HEK293 (cell line): ENCODE data around the gene MEGF8.
A peak's percentile ranks its signal among the peaks of the same experiment; 100 is the strongest.

Experiments
- EGR2 ChIP-seq: fragments of 450-650 bp; formaldehyde crosslinking; IDR thresholded peaks from 2 replicates; pipeline ENCODE4 v1.5.1; 2016; ENCODE audit warnings: low read depth, missing biosample characterization, missing genetic modification characterization
- HOXD13 ChIP-seq: sonication (generic); formaldehyde crosslinking; IDR thresholded peaks from 2 replicates; pipeline ENCODE4 v1.8.0; 2022; ENCODE audit warnings: missing genetic modification reagents, borderline replicate concordance
- KLF8 ChIP-seq: fragments of 450-650 bp; formaldehyde crosslinking; IDR thresholded peaks from 2 replicates; pipeline ENCODE4 v1.5.1; 2016; ENCODE audit warnings: missing biosample characterization, missing genetic modification characterization
- ZBTB48 ChIP-seq: fragments of 450-650 bp; formaldehyde crosslinking; IDR thresholded peaks from 2 replicates; pipeline ENCODE4 v1.5.1; 2016; ENCODE audit warnings: missing biosample characterization, missing genetic modification characterization
- ZFP37 ChIP-seq: fragments of 450-650 bp; formaldehyde crosslinking; IDR thresholded peaks from 2 replicates; pipeline ENCODE4 v1.5.1; 2016; ENCODE audit warnings: missing biosample characterization, missing genetic modification characterization
- ZNF10 ChIP-seq: fragments of 450-650 bp; formaldehyde crosslinking; IDR thresholded peaks from 2 replicates; pipeline ENCODE4 v1.5.1; 2017; ENCODE audit warnings: missing biosample characterization, missing genetic modification characterization
- ZNF146 ChIP-seq: fragments of 450-650 bp; formaldehyde crosslinking; IDR thresholded peaks from 2 replicates; pipeline ENCODE4 v1.5.1; 2016; ENCODE audit warnings: missing biosample characterization, missing genetic modification characterization
- ZNF157 ChIP-seq: fragments of 450-650 bp; formaldehyde crosslinking; IDR thresholded peaks from 2 replicates; pipeline ENCODE4 v1.5.1; 2016; ENCODE audit warnings: missing biosample characterization, missing genetic modification characterization
- ZNF16 ChIP-seq: fragments of 450-650 bp; formaldehyde crosslinking; IDR thresholded peaks from 2 replicates; pipeline ENCODE4 v1.5.1; 2016; ENCODE audit warnings: low read depth, missing biosample characterization, missing genetic modification characterization
- ZNF211 ChIP-seq: fragments of 450-650 bp; formaldehyde crosslinking; IDR thresholded peaks from 2 replicates; pipeline ENCODE4 v1.5.1; 2016; ENCODE audit warnings: low read depth, missing biosample characterization, missing genetic modification characterization
- ZNF221 ChIP-seq: fragments of 450-650 bp; formaldehyde crosslinking; IDR thresholded peaks from 2 replicates; pipeline ENCODE4 v1.5.1; 2017; ENCODE audit warnings: missing biosample characterization, missing genetic modification characterization, borderline replicate concordance
- ZNF302 ChIP-seq: fragments of 450-650 bp; formaldehyde crosslinking; IDR thresholded peaks from 2 replicates; pipeline ENCODE4 v1.5.1; 2016; ENCODE audit warnings: missing biosample characterization, missing genetic modification characterization, low read depth
- ZNF394 ChIP-seq: fragments of 450-650 bp; formaldehyde crosslinking; IDR thresholded peaks from 2 replicates; pipeline ENCODE4 v1.5.1; 2016; ENCODE audit warnings: missing biosample characterization, missing genetic modification characterization, mild to moderate bottlenecking, moderate library complexity, borderline replicate concordance
- ZNF600 ChIP-seq: fragments of 450-650 bp; formaldehyde crosslinking; IDR thresholded peaks from 2 replicates; pipeline ENCODE4 v1.5.1; 2016; ENCODE audit warnings: missing biosample characterization, missing genetic modification characterization
- ZNF843 ChIP-seq: fragments of 450-650 bp; formaldehyde crosslinking; IDR thresholded peaks from 2 replicates; pipeline ENCODE4 v1.5.1; 2016; ENCODE audit warnings: missing biosample characterization, missing genetic modification characterization
- TF ChIP-seq, protein P1 (sequence below): fragments of 450-650 bp; formaldehyde crosslinking; IDR thresholded peaks from 2 replicates; pipeline ENCODE4 v1.5.1; 2016; ENCODE audit warnings: missing biosample characterization, missing genetic modification characterization
- TF ChIP-seq, protein P2 (sequence below): fragments of 450-650 bp; formaldehyde crosslinking; IDR thresholded peaks from 2 replicates; pipeline ENCODE4 v1.5.1; 2016; ENCODE audit warnings: missing biosample characterization, missing genetic modification characterization
- TF ChIP-seq, protein P3 (sequence below): fragments of 450-650 bp; formaldehyde crosslinking; IDR thresholded peaks from 2 replicates; pipeline ENCODE4 v1.5.1; 2016; ENCODE audit warnings: missing biosample characterization, missing genetic modification characterization, low read depth
- TF ChIP-seq, protein P4 (sequence below): fragments of 450-650 bp; formaldehyde crosslinking; IDR thresholded peaks from 2 replicates; pipeline ENCODE4 v1.5.1; 2017; ENCODE audit warnings: missing biosample characterization, mild to moderate bottlenecking, missing genetic modification characterization, moderate library complexity
- TF ChIP-seq, protein P5 (sequence below): fragments of 450-650 bp; formaldehyde crosslinking; IDR thresholded peaks from 2 replicates; pipeline ENCODE4 v1.5.1; 2016; ENCODE audit warnings: missing biosample characterization, missing genetic modification characterization
- TF ChIP-seq, protein P6 (sequence below): fragments of 450-650 bp; formaldehyde crosslinking; IDR thresholded peaks from 2 replicates; pipeline ENCODE4 v1.5.1; 2016; ENCODE audit warnings: missing biosample characterization, missing genetic modification characterization
- TF ChIP-seq, protein P7 (sequence below): fragments of 450-650 bp; IDR thresholded peaks from 2 replicates; pipeline ENCODE4 v1.5.1; 2018; ENCODE audit warnings: missing biosample characterization, mild to moderate bottlenecking, missing genetic modification characterization
- TF ChIP-seq, protein P8 (sequence below): fragments of 450-650 bp; formaldehyde crosslinking; IDR thresholded peaks from 2 replicates; pipeline ENCODE4 v1.5.1; 2016; ENCODE audit warnings: missing biosample characterization, missing genetic modification characterization

The MEGF8 gene

DNA sequence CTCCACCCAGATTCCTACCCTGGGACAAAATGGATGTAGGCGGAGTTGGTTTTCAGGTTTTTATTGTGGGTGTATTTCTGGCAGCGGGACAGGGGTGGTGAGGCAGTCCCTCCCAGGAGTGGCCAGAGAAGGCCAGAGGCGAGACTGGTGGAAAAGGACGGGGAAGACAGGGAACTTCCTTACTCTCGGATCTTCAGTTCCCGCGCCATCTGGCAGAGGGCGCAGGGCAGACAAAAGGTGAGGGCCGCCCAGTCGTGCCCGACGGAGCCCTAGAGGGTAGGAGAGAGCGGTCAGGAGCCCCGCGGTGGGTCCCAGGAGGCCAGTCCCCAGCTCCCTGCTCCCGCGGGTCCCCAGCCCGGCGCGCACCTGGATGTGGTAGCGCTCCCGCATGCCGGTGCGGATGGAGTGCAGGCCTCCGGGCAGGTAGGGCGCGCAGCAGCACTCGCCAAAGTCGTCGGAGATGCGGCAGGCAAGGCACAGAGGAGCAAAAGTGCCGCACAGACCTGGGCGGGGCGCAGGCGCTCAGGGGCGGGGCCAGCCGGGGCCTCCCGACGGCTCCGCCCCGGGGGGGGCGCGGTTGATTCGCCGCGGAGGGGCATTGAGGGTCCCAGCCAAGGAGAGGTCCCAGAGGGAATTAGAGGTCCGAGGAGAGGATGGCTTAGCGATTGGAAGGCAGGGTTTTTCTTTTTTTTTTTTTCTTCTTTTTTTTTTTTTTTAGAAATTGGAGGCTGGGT lies 61.7 kb downstream of the MEGF8 start (continued):
- peak; percentile 75 for TF ChIP-seq EGR2 (tag by site-specific recombination)
- TF ChIP-seq ZNF600 = peak; percentile 98
- peak; percentile 92 for TF ChIP-seq ZBTB48 (tag by site-specific recombination)
- TF ChIP-seq ZNF221 (tag by site-specific recombination) = 0 out of 2 replicates have a peak, but pooled peaks have one; percentile 64
- TF ChIP-seq, protein P1, sequence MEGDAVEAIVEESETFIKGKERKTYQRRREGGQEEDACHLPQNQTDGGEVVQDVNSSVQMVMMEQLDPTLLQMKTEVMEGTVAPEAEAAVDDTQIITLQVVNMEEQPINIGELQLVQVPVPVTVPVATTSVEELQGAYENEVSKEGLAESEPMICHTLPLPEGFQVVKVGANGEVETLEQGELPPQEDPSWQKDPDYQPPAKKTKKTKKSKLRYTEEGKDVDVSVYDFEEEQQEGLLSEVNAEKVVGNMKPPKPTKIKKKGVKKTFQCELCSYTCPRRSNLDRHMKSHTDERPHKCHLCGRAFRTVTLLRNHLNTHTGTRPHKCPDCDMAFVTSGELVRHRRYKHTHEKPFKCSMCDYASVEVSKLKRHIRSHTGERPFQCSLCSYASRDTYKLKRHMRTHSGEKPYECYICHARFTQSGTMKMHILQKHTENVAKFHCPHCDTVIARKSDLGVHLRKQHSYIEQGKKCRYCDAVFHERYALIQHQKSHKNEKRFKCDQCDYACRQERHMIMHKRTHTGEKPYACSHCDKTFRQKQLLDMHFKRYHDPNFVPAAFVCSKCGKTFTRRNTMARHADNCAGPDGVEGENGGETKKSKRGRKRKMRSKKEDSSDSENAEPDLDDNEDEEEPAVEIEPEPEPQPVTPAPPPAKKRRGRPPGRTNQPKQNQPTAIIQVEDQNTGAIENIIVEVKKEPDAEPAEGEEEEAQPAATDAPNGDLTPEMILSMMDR (tag by site-specific recombination) = peak; percentile 99
- peak; percentile 83 for TF ChIP-seq KLF8 (tag by site-specific recombination)
- TF ChIP-seq ZNF394 (tag by site-specific recombination) = peak; percentile 42; the same call in 1 of the 2 replicates
- no peak for TF ChIP-seq ZNF302
- 0 out of 2 replicates have a peak, but pooled peaks have one; percentile 42 for TF ChIP-seq ZNF10 (tag by site-specific recombination)
- no peak for TF ChIP-seq ZNF146
- TF ChIP-seq HOXD13 = no peak
- TF ChIP-seq, protein P2, sequence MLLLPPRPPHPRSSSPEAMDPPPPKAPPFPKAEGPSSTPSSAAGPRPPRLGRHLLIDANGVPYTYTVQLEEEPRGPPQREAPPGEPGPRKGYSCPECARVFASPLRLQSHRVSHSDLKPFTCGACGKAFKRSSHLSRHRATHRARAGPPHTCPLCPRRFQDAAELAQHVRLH = peak; percentile 86
- TF ChIP-seq, protein P3, sequence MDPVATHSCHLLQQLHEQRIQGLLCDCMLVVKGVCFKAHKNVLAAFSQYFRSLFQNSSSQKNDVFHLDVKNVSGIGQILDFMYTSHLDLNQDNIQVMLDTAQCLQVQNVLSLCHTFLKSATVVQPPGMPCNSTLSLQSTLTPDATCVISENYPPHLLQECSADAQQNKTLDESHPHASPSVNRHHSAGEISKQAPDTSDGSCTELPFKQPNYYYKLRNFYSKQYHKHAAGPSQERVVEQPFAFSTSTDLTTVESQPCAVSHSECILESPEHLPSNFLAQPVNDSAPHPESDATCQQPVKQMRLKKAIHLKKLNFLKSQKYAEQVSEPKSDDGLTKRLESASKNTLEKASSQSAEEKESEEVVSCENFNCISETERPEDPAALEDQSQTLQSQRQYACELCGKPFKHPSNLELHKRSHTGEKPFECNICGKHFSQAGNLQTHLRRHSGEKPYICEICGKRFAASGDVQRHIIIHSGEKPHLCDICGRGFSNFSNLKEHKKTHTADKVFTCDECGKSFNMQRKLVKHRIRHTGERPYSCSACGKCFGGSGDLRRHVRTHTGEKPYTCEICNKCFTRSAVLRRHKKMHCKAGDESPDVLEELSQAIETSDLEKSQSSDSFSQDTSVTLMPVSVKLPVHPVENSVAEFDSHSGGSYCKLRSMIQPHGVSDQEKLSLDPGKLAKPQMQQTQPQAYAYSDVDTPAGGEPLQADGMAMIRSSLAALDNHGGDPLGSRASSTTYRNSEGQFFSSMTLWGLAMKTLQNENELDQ (tag by site-specific recombination) = no peak
- TF ChIP-seq ZFP37 (tag by site-specific recombination) = peak; percentile 96
- TF ChIP-seq ZNF16 (tag by site-specific recombination) = peak; percentile 59
- TF ChIP-seq, protein P4, sequence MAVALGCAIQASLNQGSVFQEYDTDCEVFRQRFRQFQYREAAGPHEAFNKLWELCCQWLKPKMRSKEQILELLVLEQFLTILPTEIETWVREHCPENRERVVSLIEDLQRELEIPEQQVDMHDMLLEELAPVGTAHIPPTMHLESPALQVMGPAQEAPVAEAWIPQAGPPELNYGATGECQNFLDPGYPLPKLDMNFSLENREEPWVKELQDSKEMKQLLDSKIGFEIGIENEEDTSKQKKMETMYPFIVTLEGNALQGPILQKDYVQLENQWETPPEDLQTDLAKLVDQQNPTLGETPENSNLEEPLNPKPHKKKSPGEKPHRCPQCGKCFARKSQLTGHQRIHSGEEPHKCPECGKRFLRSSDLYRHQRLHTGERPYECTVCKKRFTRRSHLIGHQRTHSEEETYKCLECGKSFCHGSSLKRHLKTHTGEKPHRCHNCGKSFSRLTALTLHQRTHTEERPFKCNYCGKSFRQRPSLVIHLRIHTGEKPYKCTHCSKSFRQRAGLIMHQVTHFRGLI (tag by site-specific recombination) = peak; percentile 88; the same call in 1 of the 2 replicates
- TF ChIP-seq ZNF843 = peak; percentile 72; the same call in 1 of the 2 replicates
- TF ChIP-seq, protein P5, sequence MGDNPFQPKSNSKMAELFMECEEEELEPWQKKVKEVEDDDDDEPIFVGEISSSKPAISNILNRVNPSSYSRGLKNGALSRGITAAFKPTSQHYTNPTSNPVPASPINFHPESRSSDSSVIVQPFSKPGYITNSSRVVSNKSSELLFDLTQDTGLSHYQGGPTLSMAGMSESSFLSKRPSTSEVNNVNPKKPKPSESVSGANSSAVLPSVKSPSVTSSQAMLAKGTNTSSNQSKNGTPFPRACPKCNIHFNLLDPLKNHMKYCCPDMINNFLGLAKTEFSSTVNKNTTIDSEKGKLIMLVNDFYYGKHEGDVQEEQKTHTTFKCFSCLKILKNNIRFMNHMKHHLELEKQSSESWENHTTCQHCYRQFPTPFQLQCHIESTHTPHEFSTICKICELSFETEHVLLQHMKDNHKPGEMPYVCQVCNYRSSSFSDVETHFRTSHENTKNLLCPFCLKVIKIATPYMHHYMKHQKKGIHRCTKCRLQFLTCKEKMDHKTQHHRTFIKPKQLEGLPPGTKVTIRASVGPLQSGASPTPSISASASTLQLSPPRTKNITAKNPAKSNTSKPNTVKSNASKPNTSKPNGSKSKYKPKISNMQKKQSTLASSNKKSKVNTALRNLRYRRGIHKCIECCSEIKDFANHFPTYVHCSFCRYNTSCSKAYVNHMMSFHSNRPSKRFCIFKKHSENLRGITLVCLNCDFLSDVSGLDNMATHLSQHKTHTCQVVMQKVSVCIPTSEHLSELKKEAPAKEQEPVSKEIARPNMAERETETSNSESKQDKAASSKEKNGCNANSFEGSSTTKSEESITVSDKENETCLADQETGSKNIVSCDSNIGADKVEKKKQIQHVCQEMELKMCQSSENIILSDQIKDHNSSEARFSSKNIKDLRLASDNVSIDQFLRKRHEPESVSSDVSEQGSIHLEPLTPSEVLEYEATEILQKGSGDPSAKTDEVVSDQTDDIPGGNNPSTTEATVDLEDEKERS (tag by site-specific recombination) = no peak
- TF ChIP-seq, protein P6, sequence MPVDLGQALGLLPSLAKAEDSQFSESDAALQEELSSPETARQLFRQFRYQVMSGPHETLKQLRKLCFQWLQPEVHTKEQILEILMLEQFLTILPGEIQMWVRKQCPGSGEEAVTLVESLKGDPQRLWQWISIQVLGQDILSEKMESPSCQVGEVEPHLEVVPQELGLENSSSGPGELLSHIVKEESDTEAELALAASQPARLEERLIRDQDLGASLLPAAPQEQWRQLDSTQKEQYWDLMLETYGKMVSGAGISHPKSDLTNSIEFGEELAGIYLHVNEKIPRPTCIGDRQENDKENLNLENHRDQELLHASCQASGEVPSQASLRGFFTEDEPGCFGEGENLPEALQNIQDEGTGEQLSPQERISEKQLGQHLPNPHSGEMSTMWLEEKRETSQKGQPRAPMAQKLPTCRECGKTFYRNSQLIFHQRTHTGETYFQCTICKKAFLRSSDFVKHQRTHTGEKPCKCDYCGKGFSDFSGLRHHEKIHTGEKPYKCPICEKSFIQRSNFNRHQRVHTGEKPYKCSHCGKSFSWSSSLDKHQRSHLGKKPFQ (tag by site-specific recombination) = no peak
- TF ChIP-seq ZNF157 (tag by site-specific recombination) = no peak
- TF ChIP-seq, protein P7, sequence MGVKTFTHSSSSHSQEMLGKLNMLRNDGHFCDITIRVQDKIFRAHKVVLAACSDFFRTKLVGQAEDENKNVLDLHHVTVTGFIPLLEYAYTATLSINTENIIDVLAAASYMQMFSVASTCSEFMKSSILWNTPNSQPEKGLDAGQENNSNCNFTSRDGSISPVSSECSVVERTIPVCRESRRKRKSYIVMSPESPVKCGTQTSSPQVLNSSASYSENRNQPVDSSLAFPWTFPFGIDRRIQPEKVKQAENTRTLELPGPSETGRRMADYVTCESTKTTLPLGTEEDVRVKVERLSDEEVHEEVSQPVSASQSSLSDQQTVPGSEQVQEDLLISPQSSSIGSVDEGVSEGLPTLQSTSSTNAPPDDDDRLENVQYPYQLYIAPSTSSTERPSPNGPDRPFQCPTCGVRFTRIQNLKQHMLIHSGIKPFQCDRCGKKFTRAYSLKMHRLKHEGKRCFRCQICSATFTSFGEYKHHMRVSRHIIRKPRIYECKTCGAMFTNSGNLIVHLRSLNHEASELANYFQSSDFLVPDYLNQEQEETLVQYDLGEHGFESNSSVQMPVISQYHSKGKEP = 0 out of 2 replicates have a peak, but pooled peaks have one; percentile 19
- TF ChIP-seq, protein P8, sequence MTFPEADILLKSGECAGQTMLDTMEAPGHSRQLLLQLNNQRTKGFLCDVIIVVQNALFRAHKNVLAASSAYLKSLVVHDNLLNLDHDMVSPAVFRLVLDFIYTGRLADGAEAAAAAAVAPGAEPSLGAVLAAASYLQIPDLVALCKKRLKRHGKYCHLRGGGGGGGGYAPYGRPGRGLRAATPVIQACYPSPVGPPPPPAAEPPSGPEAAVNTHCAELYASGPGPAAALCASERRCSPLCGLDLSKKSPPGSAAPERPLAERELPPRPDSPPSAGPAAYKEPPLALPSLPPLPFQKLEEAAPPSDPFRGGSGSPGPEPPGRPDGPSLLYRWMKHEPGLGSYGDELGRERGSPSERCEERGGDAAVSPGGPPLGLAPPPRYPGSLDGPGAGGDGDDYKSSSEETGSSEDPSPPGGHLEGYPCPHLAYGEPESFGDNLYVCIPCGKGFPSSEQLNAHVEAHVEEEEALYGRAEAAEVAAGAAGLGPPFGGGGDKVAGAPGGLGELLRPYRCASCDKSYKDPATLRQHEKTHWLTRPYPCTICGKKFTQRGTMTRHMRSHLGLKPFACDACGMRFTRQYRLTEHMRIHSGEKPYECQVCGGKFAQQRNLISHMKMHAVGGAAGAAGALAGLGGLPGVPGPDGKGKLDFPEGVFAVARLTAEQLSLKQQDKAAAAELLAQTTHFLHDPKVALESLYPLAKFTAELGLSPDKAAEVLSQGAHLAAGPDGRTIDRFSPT (tag by site-specific recombination) = peak; percentile 87
- TF ChIP-seq ZNF211 (tag by site-specific recombination) = no peak
